Heart left ventricle (tissue), 13 donors: ENCODE measurements around the gene RAB11B.
"Not testable (repeated sequence)": the region's sequence is repeated elsewhere in the genome, so short reads cannot be mapped to it uniquely, and the experiment has no call there.

Experiments
- CTCF ChIP-seq, 12 donors: fragments of 200-600 bp; sonication (generic) in 4 of 12; IDR thresholded peaks; one replicate each; pipeline versions ENCODE4 v1.5.0 to v1.8.0; 2018 to 2022; ENCODE audit warnings: antibody characterized with exemption in 12 of 12, mild to moderate bottlenecking in 5 of 12
- POLR2A ChIP-seq, 2 donors: fragments of 450-650 bp; IDR thresholded peaks; one replicate each; pipeline ENCODE4 v1.6.1; 2017; ENCODE audit warnings: antibody characterized with exemption in 2 of 2, mild to moderate bottlenecking in 2 of 2, moderate library complexity in 2 of 2
- donor health status: ischemic (EF 13 %, LVEDD 7.1; RV severe dilation, severe dysfunction).
- donor health status: DM: no; HTN: yes; CAD: no.
- donor health status: DM: no; HTN: no; CAD: no.
- donor health status: ischemic (EF 25% LVEDD 6.9; RV normal size, moderate dysfunction).
- donor health status: ischemic (EF 25% LVEDD 5.7; RV mildly dilated, moderate dysfunction).
- donor health status: ischemic (EF 35%, LVEDD 5.7; RV mildly dilated, moderate dysfunction).
- donor health status: nonischemic (EF 11% LVEDD 7.7; RV severe dilation, severe dysfunction).
- donor health status: DM: yes; HTN: yes; CAD: no.
- donor health status: PGD.
- donor health status: ischemic (EF 29% LVEDD 5.4; RV normal size, mild dysfunction).
- donor health status: nonischemic (EF 23%, LVEDD 6.1; RV moderate dilation, normal function).

GRCh38 chr19:8352845-8353244, 37.3 kb upstream of the RAB11B start:
- TF ChIP-seq CTCF, POLR2A (IDR thresholded peaks at IDR 0.05): not testable (repeated sequence)
